ENCODE measurements around the gene CEACAM21.

CEACAM21 gene

GRCh38 chr19:41624937-41625336 is 49.0 kb downstream of the CEACAM21 start:
- Histone ChIP-seq H2BK12ac (ENCODE audit: low read length) (no peak overlapping the region), H3K9ac (ENCODE audit: low read depth, low read length, poor library complexity) (no peak overlapping the region), H3K27me3 (ENCODE audit: control insufficient read depth in 3 of 3, insufficient read depth in 3 of 3, low read depth in 1 of 3, low read length in 3 of 3) (peaks cover 0 to 82% (median 0%) of the 10 kb centered on the region in 3 experiments), H2BK120ac (ENCODE audit: low read depth, low read length) (no peak overlapping the region), H3K27ac (replicated peaks; ENCODE audit: low read length) (no peak overlapping the region), H2BK15ac (ENCODE audit: low read length) (no peak overlapping the region), H3K36me3 (replicated peaks in 1 of 2; ENCODE audit: control insufficient read depth in 2 of 2, insufficient read depth in 2 of 2, low read length in 2 of 2) (no peaks in the 10 kb centered on the region), H3K14ac (ENCODE audit: low read length) (no peak overlapping the region), H3K18ac (ENCODE audit: low read length) (no peak overlapping the region), H3K4me3 (ENCODE audit: low read length in 2 of 2) (no peak overlapping the region), H3K9me3 (replicated peaks in 1 of 2; ENCODE audit: control insufficient read depth in 2 of 2, insufficient read depth in 1 of 2, low read depth in 1 of 2, low read length in 2 of 2) (peaks cover 0 to 46% of the 10 kb centered on the region in 2 donors), H3K79me1 (ENCODE audit: low read depth, low read length) (no peaks in the 10 kb centered on the region), H4K91ac (ENCODE audit: low read depth, low read length, poor library complexity) (no peak overlapping the region), H3K4me1 (ENCODE audit: control insufficient read depth in 2 of 2, insufficient read depth in 1 of 2, low read depth in 1 of 2, low read length in 2 of 2) (no peaks in the 10 kb centered on the region), H2AK5ac (ENCODE audit: low read depth, low read length) (no peak overlapping the region), H4K8ac (ENCODE audit: low read depth, low read length) (no peak overlapping the region), H3K23ac (ENCODE audit: low read depth, low read length, poor library complexity) (no peak overlapping the region), H2AFZ (ENCODE audit: low read length) (no peak overlapping the region), H3K4me2 (ENCODE audit: insufficient read depth, low read length, poor library complexity, severe bottlenecking) (no peak overlapping the region), H3K4ac (ENCODE audit: low read length) (no peak overlapping the region), H2BK5ac (ENCODE audit: low read length) (no peak overlapping the region)
- WGBS, 2 donors (ENCODE audit: extremely low coverage in 2 of 2, insufficient read length in 2 of 2, insufficient replicate concordance in 1 of 2): no CpG with 5 or more reads among the region's 4 CpGs
- no peak for DNase-seq (ENCODE audit: low spot score)

- Histone ChIP-seq H2BK5ac (ENCODE audit: low read length) (no peak overlapping the region), H4K8ac (ENCODE audit: low read depth, low read length) (no peak overlapping the region), H3K9ac (ENCODE audit: low read depth, low read length, poor library complexity) (no peak overlapping the region), H3K79me1 (ENCODE audit: low read depth, low read length) (no peaks in the 10 kb centered on the region), H4K91ac (ENCODE audit: low read depth, low read length, poor library complexity) (no peak overlapping the region), H3K23ac (ENCODE audit: low read depth, low read length, poor library complexity) (no peak overlapping the region), H3K4me3 (ENCODE audit: low read length in 2 of 2) (no peak overlapping the region), H3K36me3 (replicated peaks in 1 of 2; ENCODE audit: control insufficient read depth in 2 of 2, insufficient read depth in 2 of 2, low read length in 2 of 2) (no peaks in the 10 kb centered on the region), H2BK15ac (ENCODE audit: low read length) (no peak overlapping the region), H3K9me3 (replicated peaks in 1 of 2; ENCODE audit: control insufficient read depth in 2 of 2, insufficient read depth in 1 of 2, low read depth in 1 of 2, low read length in 2 of 2) (peaks cover 0 to 41% of the 10 kb centered on the region in 2 donors), H2BK12ac (ENCODE audit: low read length) (no peak overlapping the region), H3K27me3 (ENCODE audit: control insufficient read depth in 3 of 3, insufficient read depth in 3 of 3, low read depth in 1 of 3, low read length in 3 of 3) (peaks cover 0 to 71% (median 0%) of the 10 kb centered on the region in 3 experiments), H3K4me2 (ENCODE audit: insufficient read depth, low read length, poor library complexity, severe bottlenecking) (no peak overlapping the region), H2AK5ac (ENCODE audit: low read depth, low read length) (no peak overlapping the region), H2BK120ac (ENCODE audit: low read depth, low read length) (no peak overlapping the region), H3K18ac (ENCODE audit: low read length) (no peak overlapping the region), H3K27ac (replicated peaks; ENCODE audit: low read length) (no peak overlapping the region), H2AFZ (ENCODE audit: low read length) (no peak overlapping the region), H3K14ac (ENCODE audit: low read length) (no peak overlapping the region), H3K4ac (ENCODE audit: low read length) (no peak overlapping the region), H3K4me1 (ENCODE audit: control insufficient read depth in 2 of 2, insufficient read depth in 1 of 2, low read depth in 1 of 2, low read length in 2 of 2) (no peaks in the 10 kb centered on the region)
- WGBS, 2 donors (ENCODE audit: extremely low coverage in 2 of 2, insufficient read length in 2 of 2, insufficient replicate concordance in 1 of 2): no CpG with 5 or more reads among the region's 3 CpGs
- DNase-seq (ENCODE audit: low spot score): no peak
These were observed 50.3 kb downstream of the CEACAM21 start for GRCh38 chr19:41626278-41626677.

DNA sequence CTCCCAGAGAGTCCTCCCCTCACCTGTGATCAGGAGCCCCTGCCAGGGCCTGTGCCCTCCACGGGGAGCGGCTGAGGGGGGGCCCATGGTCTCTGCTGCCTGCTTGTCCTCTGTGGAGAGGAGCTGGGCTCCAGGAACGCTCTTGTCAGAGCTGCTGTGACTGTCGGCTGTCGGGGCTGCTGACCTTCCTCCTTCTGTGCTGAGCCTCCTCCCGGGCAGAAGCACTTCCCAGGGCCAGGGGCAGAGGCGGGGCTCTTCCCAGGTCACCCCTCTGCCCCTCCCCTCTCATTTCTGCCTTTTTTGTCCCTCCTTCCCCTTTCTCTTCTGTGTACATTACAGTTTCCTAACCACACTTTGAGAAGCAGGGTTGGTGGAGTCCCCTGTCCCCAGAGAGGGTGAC is 50.9 kb downstream of the CEACAM21 start, which contains the start of gene CEACAM4:
Gene CEACAM4, minus strand, starts transcription at position 198 of the 400 bp plus-strand sequence. Its CDS starts 111 bp downstream, at position 87.
- no peak within 1 kb of the TSS for H2BK15ac ChIP-seq (ENCODE audit: low read length)
- H3K18ac ChIP-seq (ENCODE audit: low read length): no peak within 1 kb of the TSS
- H3K4ac ChIP-seq (ENCODE audit: low read length): no peak within 1 kb of the TSS
- no peak within 1 kb of the TSS for H2AFZ ChIP-seq (ENCODE audit: low read length)
- H4K8ac ChIP-seq (ENCODE audit: low read depth, low read length): no peak within 1 kb of the TSS
- no peaks in the 10 kb centered on the region for H3K79me1 ChIP-seq (ENCODE audit: low read depth, low read length)
- H3K4me1 ChIP-seq (ENCODE audit: control insufficient read depth in 2 of 2, insufficient read depth in 1 of 2, low read depth in 1 of 2, low read length in 2 of 2): no peaks in the 10 kb centered on the region
- H2AK5ac ChIP-seq (ENCODE audit: low read depth, low read length): no peak within 1 kb of the TSS
- DNase-seq (ENCODE audit: low spot score): no peak
- H3K27me3 ChIP-seq (ENCODE audit: control insufficient read depth in 3 of 3, insufficient read depth in 3 of 3, low read depth in 1 of 3, low read length in 3 of 3): peaks cover 0 to 65% (median 0%) of the 10 kb centered on the region in 3 experiments
- no peak within 1 kb of the TSS for H3K4me3 ChIP-seq (ENCODE audit: low read length in 2 of 2)
- H3K9ac ChIP-seq (ENCODE audit: low read depth, low read length, poor library complexity): no peak within 1 kb of the TSS
- H3K9me3 ChIP-seq (replicated peaks in 1 of 2; ENCODE audit: control insufficient read depth in 2 of 2, insufficient read depth in 1 of 2, low read depth in 1 of 2, low read length in 2 of 2): peaks cover 0 to 36% of the 10 kb centered on the region in 2 donors
- H3K14ac ChIP-seq (ENCODE audit: low read length): no peak within 1 kb of the TSS
- no CpG with 5 or more reads among the region's 7 CpGs for WGBS, 2 donors (ENCODE audit: extremely low coverage in 2 of 2, insufficient read length in 2 of 2, insufficient replicate concordance in 1 of 2)
- no peak within 1 kb of the TSS for H2BK5ac ChIP-seq (ENCODE audit: low read length)
- H2BK120ac ChIP-seq (ENCODE audit: low read depth, low read length): no peak within 1 kb of the TSS
- no peak within 1 kb of the TSS for H3K4me2 ChIP-seq (ENCODE audit: insufficient read depth, low read length, poor library complexity, severe bottlenecking)
- no peak within 1 kb of the TSS for H4K91ac ChIP-seq (ENCODE audit: low read depth, low read length, poor library complexity)
- H3K23ac ChIP-seq (ENCODE audit: low read depth, low read length, poor library complexity): no peak within 1 kb of the TSS
- H3K36me3 ChIP-seq (replicated peaks in 1 of 2; ENCODE audit: control insufficient read depth in 2 of 2, insufficient read depth in 2 of 2, low read length in 2 of 2): no peaks in the 10 kb centered on the region
- no peak within 1 kb of the TSS for H2BK12ac ChIP-seq (ENCODE audit: low read length)
- H3K27ac ChIP-seq (replicated peaks; ENCODE audit: low read length): no peak within 1 kb of the TSS

- Histone ChIP-seq H2AFZ (ENCODE audit: low read length) (no peak overlapping the region), H3K27me3 (ENCODE audit: control insufficient read depth in 3 of 3, insufficient read depth in 3 of 3, low read depth in 1 of 3, low read length in 3 of 3) (peaks cover 0 to 57% (median 0%) of the 10 kb centered on the region in 3 experiments), H3K4me1 (ENCODE audit: control insufficient read depth in 2 of 2, insufficient read depth in 1 of 2, low read depth in 1 of 2, low read length in 2 of 2) (no peaks in the 10 kb centered on the region), H3K4me2 (ENCODE audit: insufficient read depth, low read length, poor library complexity, severe bottlenecking) (no peak overlapping the region), H4K8ac (ENCODE audit: low read depth, low read length) (no peak overlapping the region), H3K4ac (ENCODE audit: low read length) (no peak overlapping the region), H3K23ac (ENCODE audit: low read depth, low read length, poor library complexity) (no peak overlapping the region), H2BK12ac (ENCODE audit: low read length) (no peak overlapping the region), H2BK15ac (ENCODE audit: low read length) (no peak overlapping the region), H3K79me1 (ENCODE audit: low read depth, low read length) (no peaks in the 10 kb centered on the region), H3K4me3 (ENCODE audit: low read length in 2 of 2) (no peak overlapping the region), H3K14ac (ENCODE audit: low read length) (peak overlapping the region; percentile 79), H2AK5ac (ENCODE audit: low read depth, low read length) (no peak overlapping the region), H2BK120ac (ENCODE audit: low read depth, low read length) (no peak overlapping the region), H3K36me3 (replicated peaks in 1 of 2; ENCODE audit: control insufficient read depth in 2 of 2, insufficient read depth in 2 of 2, low read length in 2 of 2) (no peaks in the 10 kb centered on the region), H3K27ac (replicated peaks; ENCODE audit: low read length) (no peak overlapping the region), H3K18ac (ENCODE audit: low read length) (no peak overlapping the region), H4K91ac (ENCODE audit: low read depth, low read length, poor library complexity) (no peak overlapping the region), H2BK5ac (ENCODE audit: low read length) (no peak overlapping the region), H3K9ac (ENCODE audit: low read depth, low read length, poor library complexity) (peak overlapping the region; percentile 74), H3K9me3 (replicated peaks in 1 of 2; ENCODE audit: control insufficient read depth in 2 of 2, insufficient read depth in 1 of 2, low read depth in 1 of 2, low read length in 2 of 2) (peaks cover 0 to 36% of the 10 kb centered on the region in 2 donors)
- no peak for DNase-seq (ENCODE audit: low spot score)
- WGBS, 2 donors (ENCODE audit: extremely low coverage in 2 of 2, insufficient read length in 2 of 2, insufficient replicate concordance in 1 of 2): no CpG with 5 or more reads among the region's 8 CpGs
These were observed 52.2 kb downstream of the CEACAM21 start for GRCh38 chr19:41627966-41628675.

Measured in neuronal stem cell (in vitro differentiated cells).